ENCODE data around the gene FBN3.

FBN3 gene

DNA sequence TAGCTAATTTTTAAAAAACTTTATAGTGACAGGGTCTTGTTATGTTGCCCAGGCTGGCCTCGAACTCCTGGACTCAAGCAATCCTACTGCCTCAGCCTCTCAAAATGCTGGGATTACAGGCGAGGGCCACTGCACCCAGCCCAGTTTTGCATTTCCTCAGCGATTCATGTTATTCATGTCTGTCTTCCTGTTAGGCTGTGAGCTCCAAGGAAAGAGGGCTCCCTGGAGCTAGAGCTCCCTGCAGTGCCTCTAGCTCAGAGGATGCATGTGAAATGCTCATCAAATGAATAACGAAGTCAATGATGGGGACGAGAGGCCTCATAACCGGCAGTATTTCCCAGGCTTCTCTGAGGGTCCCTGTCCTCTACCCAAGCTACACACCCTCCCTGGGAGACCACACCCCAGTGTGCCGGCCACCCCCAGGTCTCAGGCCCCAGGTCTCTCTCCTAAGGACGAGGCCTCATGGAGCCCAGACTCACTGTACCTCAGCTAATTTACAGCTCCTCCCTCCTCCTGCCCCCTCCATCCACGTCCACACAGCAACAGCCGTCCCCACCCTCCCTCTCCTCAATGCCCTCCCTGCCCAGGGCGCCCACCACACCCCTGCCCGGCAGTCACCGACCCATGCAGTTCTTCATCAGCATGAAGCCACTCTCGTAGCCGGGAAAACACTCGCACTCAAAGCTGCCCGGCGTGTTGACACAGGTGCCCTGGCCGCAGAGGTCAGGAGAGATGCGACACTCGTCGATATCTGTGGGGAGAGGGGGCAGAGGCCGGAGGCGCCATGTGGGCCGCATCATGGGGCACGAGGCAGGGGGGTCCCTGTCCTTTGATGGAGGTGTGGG lies 28.5 kb downstream of the FBN3 start:
- TF ChIP-seq, protein P1, sequence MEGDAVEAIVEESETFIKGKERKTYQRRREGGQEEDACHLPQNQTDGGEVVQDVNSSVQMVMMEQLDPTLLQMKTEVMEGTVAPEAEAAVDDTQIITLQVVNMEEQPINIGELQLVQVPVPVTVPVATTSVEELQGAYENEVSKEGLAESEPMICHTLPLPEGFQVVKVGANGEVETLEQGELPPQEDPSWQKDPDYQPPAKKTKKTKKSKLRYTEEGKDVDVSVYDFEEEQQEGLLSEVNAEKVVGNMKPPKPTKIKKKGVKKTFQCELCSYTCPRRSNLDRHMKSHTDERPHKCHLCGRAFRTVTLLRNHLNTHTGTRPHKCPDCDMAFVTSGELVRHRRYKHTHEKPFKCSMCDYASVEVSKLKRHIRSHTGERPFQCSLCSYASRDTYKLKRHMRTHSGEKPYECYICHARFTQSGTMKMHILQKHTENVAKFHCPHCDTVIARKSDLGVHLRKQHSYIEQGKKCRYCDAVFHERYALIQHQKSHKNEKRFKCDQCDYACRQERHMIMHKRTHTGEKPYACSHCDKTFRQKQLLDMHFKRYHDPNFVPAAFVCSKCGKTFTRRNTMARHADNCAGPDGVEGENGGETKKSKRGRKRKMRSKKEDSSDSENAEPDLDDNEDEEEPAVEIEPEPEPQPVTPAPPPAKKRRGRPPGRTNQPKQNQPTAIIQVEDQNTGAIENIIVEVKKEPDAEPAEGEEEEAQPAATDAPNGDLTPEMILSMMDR (conservative IDR thresholded peaks at IDR 0.05; ENCODE audit: low read depth, low read length), result no peak
- no peak overlapping the region for H3K4me3 ChIP-seq (ENCODE audit: low read depth, low read length)
- DNase-seq (ENCODE audit: low read depth), result no peak

DNA sequence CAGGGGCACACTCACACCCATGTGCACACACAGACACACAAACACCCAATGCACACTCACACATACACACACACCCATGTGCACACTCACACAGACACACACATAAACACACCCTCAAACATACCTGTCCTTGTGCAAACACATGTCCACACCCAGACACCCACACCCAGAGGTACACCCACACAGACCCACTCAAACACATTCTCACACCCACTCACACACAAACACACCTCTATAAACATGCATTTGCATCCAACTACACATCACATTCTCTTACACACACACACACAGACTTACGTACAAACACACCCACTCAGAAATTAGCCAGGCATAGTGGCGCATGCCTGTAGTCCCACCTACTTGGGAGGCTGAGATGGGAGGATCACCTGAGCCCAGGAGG lies 31.4 kb downstream of the FBN3 start:
- no peak for DNase-seq (ENCODE audit: low read depth)
- H3K4me3 ChIP-seq (ENCODE audit: low read depth, low read length), result no peak overlapping the region
- TF ChIP-seq, protein P1 (conservative IDR thresholded peaks at IDR 0.05; ENCODE audit: low read depth, low read length), result no peak

DNA sequence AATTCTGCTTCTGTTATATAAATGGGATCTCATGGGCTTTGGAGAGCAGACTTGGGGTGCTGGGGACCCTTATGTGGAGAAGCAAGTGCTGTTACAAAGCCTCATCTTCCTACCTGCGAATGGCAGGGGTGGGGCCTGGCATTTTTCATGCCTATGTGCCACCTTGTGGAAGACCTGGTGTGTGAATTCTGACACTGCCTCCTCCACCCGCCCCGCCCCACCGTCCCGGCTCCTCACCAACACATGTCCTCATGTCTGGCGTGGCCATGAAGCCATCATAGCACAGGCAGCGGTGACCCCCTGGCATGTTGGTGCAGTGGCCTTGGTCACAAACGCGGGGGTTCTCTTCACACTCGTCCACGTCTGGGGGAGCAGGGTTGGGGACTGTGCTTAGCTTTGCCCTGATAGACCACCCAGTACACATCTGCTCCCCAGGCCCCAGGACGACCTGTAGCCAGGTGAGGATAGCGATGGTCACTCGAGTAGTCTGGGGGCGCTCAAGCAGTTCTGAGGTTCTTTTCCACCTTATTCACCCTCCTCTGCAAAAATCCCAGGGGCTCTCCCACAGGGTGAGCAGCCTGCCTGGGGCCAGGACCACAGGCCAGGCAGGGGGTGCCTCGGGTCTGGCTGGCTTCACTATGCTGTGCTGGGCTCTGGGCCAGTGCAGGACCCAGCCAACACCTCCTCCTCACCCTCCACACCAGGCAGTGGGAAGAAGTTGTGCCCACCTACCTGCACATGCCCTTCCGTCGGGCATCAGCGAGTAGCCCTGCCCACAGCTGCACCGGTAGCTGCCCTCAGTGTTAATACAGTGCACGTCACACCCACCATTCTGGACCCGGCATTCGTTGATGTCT lies 32.7 kb downstream of the FBN3 start:
- TF ChIP-seq, protein P1 (conservative IDR thresholded peaks at IDR 0.05; ENCODE audit: low read depth, low read length), result no peak
- no peak for DNase-seq (ENCODE audit: low read depth)
- no peak overlapping the region for H3K4me3 ChIP-seq (ENCODE audit: low read depth, low read length)

DNA sequence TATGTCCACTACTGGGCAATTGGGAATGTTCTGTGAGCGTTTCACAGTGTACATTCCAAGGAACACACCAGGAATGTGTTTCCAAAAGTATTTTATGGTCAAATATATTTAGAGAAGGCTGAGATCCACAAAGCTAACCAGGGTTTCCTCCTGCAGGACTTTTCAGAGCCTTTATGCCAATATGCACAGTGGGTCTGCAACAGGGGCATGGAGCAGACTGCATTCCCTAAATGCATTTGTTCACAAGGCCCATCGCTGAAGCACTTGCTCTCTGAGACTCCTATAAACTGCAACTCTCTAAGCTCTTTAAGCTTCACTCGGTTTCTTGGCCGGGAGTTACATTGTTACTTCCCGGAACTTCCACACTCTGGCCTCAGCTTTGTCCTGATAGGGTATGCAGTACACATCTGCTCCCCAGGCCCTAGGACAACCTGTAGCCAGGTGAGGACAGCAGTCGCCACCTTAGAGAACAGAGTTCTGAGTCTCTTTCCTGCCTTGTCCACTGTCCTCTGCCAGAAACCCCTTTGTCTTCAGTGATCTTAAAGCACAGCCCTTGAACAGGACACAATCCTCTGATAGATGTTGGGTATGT lies 33.5 kb downstream of the FBN3 start:
- TF ChIP-seq, protein P1 (conservative IDR thresholded peaks at IDR 0.05; ENCODE audit: low read depth, low read length), result no peak
- no peak for DNase-seq (ENCODE audit: low read depth)
- no peak overlapping the region for H3K4me3 ChIP-seq (ENCODE audit: low read depth, low read length)

DNA sequence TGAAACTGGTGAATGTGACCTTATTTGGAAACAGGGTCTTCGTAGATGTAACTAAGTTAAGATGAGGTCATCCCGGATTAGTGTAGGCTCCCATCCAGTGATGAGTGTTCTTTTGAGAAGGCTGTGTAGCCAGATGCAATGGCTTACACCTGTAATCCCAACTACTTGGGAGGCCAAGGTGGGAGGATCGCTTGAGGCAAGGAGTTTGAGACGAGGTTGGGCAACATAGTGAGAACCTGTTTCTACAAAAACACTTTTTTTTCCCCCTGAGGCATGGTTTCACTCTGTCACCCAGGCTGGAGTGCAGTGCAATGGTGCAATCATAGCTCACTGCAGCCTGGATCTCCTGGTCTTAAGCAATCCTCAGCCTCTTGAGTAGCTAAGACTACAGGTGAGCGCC lies 36.4 kb downstream of the FBN3 start:
- H3K4me3 ChIP-seq (ENCODE audit: low read depth, low read length), result no peak overlapping the region
- no peak for DNase-seq (ENCODE audit: low read depth)
- TF ChIP-seq, protein P1 (conservative IDR thresholded peaks at IDR 0.05; ENCODE audit: low read depth, low read length), result no peak

DNA sequence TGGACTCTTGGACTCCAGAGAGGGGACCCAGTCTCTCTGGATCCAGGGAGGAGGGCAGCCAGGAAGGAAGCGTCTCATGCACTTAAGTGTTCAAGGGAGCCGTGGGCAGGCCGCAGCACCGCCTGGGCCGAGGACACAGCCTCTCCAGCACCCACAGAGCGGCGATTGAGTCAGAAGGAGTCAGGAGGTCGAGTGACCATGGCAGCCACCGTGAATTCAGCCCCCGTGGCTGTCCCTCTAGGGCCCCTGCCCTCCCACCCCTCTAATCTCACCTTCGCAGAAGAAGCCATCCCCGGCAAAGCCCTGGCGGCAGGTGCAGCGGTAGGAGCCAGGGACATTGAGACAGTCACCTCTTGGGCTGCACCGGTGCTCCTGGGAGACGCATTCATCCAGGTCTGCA lies 38.0 kb downstream of the FBN3 start:
- no peak for DNase-seq (ENCODE audit: low read depth)
- no peak overlapping the region for H3K4me3 ChIP-seq (ENCODE audit: low read depth, low read length)
- TF ChIP-seq, protein P1 (conservative IDR thresholded peaks at IDR 0.05; ENCODE audit: low read depth, low read length), result no peak

Measured in choroid plexus epithelial cell (primary cell).